H1 (cell line): ENCODE measurements around the gene VIPAS39. TPM values are rescaled to one million over a fixed set of nuclear protein-coding genes. Genes with fewer than 3 reads are reported as not detected.

Experiments
- CTCF ChIA-PET: fragments of 300-600 bp; sonication (Branson Sonifier 250); formaldehyde crosslinking; loops from one replicate; lab custom pipeline; 2021; ENCODE audit not compliant: partially characterized antibody; lab: Charles Lee
- POLR2A ChIA-PET: fragments of 300-600 bp; sonication (Branson Sonifier 250); formaldehyde crosslinking; loops from one replicate; lab custom pipeline; 2021; ENCODE audit warnings: inconsistent platforms; ENCODE audit not compliant: partially characterized antibody; lab: Charles Lee
- DNase-seq, 2 experiments: peaks; one replicate each; pipeline versions ENCODE4 v3.0.0 to v3.0.0-alpha.2; 2010 to 2022; ENCODE audit warnings: low spot score in 2 of 2, low read depth in 1 of 2, mixed read lengths in 1 of 2
- FAIRE-seq: peaks from 2 replicates; lab custom pipeline; 2011; peaks lifted over from hg19 to GRCh38; lab: Jason Lieb, UNC
- H2AFZ ChIP-seq: 2 replicates; pipeline ENCODE4 v1.8.1; 2012; ENCODE audit warnings: low read length, inconsistent platforms
- H2AK5ac ChIP-seq: 2 replicates; pipeline ENCODE4 v1.6.1; 2013; ENCODE audit warnings: low read depth, low read length
- H2BK120ac ChIP-seq: replicated peaks from 2 replicates; pipeline ENCODE3; 2013; ENCODE audit warnings: low read depth, low read length, inconsistent platforms
- H2BK12ac ChIP-seq: 2 replicates; pipeline ENCODE4 v1.6.1; 2013; ENCODE audit warnings: low read depth, low read length
- H2BK15ac ChIP-seq: 2 replicates; pipeline ENCODE4 v1.6.1; 2013; ENCODE audit warnings: low read length
- H2BK20ac ChIP-seq: 2 replicates; pipeline ENCODE4 v1.6.1; 2013; ENCODE audit warnings: low read length
- H2BK5ac ChIP-seq: 2 replicates; pipeline ENCODE4 v1.6.1; 2013; ENCODE audit warnings: low read depth, low read length
- H3K14ac ChIP-seq: 2 replicates; pipeline ENCODE4 v1.6.1; 2013; ENCODE audit warnings: inconsistent platforms; ENCODE audit not compliant: insufficient read length
- H3K18ac ChIP-seq: 2 replicates; pipeline ENCODE4 v1.6.1; 2013; ENCODE audit warnings: low read length; ENCODE audit errors: extremely low read depth
- H3K23ac ChIP-seq: 2 replicates; pipeline ENCODE4 v1.6.1; 2013; ENCODE audit warnings: inconsistent platforms; ENCODE audit not compliant: insufficient read length
- H3K23me2 ChIP-seq: 2 replicates; pipeline ENCODE4 v1.6.1; 2013; ENCODE audit warnings: low read depth, low read length
- H3K27ac ChIP-seq: 2 replicates; pipeline ENCODE4 v1.6.1; 2011; ENCODE audit warnings: low read depth, low read length, inconsistent platforms
- H3K27me3 ChIP-seq, 4 experiments: replicated peaks in 1 of 4; 1 replicate in 1 of 4; 2 replicates in 3 of 4; pipeline versions ENCODE4 v1.6.1 to v1.8.1; 2011 to 2013; ENCODE audit warnings: low read length in 3 of 4, mild to moderate bottlenecking in 3 of 4, inconsistent platforms in 2 of 4, mixed read lengths in 2 of 4, moderate library complexity in 1 of 4; ENCODE audit not compliant: control insufficient read depth in 3 of 4, insufficient read depth in 3 of 4; ENCODE audit errors: extremely low read depth in 1 of 4
- H3K36me3 ChIP-seq, 4 experiments: 2 replicates each; pipeline versions ENCODE4 v1.6.1 to v1.8.1; 2011 to 2013; ENCODE audit warnings: mild to moderate bottlenecking in 4 of 4, low read length in 3 of 4, moderate library complexity in 2 of 4, control low read depth in 1 of 4, inconsistent platforms in 1 of 4; ENCODE audit not compliant: insufficient read depth in 4 of 4, control insufficient read depth in 2 of 4
- H3K4ac ChIP-seq: replicated peaks from 2 replicates; pipeline ENCODE3; 2013; ENCODE audit warnings: low read length, low read depth, mixed read lengths, inconsistent platforms; ENCODE audit not compliant: insufficient read length
- H3K4me1 ChIP-seq, 4 experiments: replicated peaks in 1 of 4; 1 replicate in 1 of 4; 2 replicates in 3 of 4; pipeline versions ENCODE4 v1.6.1 to v1.8.1; 2011 to 2013; ENCODE audit warnings: low read length in 3 of 4, inconsistent platforms in 2 of 4, mixed read lengths in 1 of 4; ENCODE audit not compliant: insufficient read depth in 4 of 4, control insufficient read depth in 3 of 4
- H3K4me2 ChIP-seq, 2 experiments: 2 replicates each; pipeline versions ENCODE4 v1.6.1 to v1.8.1; 2011 to 2013; ENCODE audit warnings: low read depth in 2 of 2, low read length in 2 of 2, control low read depth in 1 of 2, inconsistent platforms in 1 of 2, mild to moderate bottlenecking in 1 of 2; ENCODE audit not compliant: insufficient read depth in 1 of 2
- H3K4me3 ChIP-seq, 4 experiments: fragments of 200-600, 300-600 bp in 1 of 4; sonication (generic), shearing (Covaris generic), sonication (Bioruptor Twin) in 1 of 4; 2 replicates each; pipeline versions ENCODE4 v1.5.1 to v1.8.1; 2011 to 2016; ENCODE audit warnings: low read length in 4 of 4, low read depth in 3 of 4, control low read depth in 2 of 4, inconsistent platforms in 2 of 4, mild to moderate bottlenecking in 2 of 4, mixed read lengths in 1 of 4, moderate library complexity in 1 of 4; ENCODE audit not compliant: insufficient read depth in 2 of 4; ENCODE audit errors: extremely low read depth in 1 of 4
- H3K56ac ChIP-seq: replicated peaks from 2 replicates; pipeline ENCODE3; 2013; ENCODE audit warnings: low read depth, mild to moderate bottlenecking, mixed read lengths, low read length, inconsistent platforms; ENCODE audit not compliant: insufficient read length
- H3K79me1 ChIP-seq: 2 replicates; pipeline ENCODE4 v1.6.1; 2013; ENCODE audit warnings: low read depth, low read length, control low read depth
- H3K79me2 ChIP-seq, 2 experiments: 2 replicates each; pipeline versions ENCODE4 v1.6.1 to v1.8.1; 2012 to 2013; ENCODE audit warnings: low read length in 2 of 2, mild to moderate bottlenecking in 2 of 2, inconsistent platforms in 1 of 2; ENCODE audit not compliant: insufficient read depth in 2 of 2, control insufficient read depth in 1 of 2
- H3K9ac ChIP-seq, 4 experiments: replicated peaks in 1 of 4; 1 replicate in 1 of 4; 2 replicates in 3 of 4; pipeline versions ENCODE4 v1.6.1 to v1.8.1; 2011 to 2013; ENCODE audit warnings: low read depth in 3 of 4, low read length in 3 of 4, control low read depth in 2 of 4, mild to moderate bottlenecking in 2 of 4, moderate library complexity in 2 of 4, inconsistent platforms in 1 of 4; ENCODE audit errors: extremely low read depth in 1 of 4
- H3K9me3 ChIP-seq, 2 experiments: 2 replicates each; pipeline versions ENCODE4 v1.6.1 to v1.8.1; 2012 to 2013; ENCODE audit warnings: mild to moderate bottlenecking in 2 of 2, moderate library complexity in 2 of 2, control low read depth in 1 of 2, inconsistent platforms in 1 of 2, low read depth in 1 of 2, low read length in 1 of 2, mixed read lengths in 1 of 2; ENCODE audit not compliant: insufficient read depth in 2 of 2
- H4K20me1 ChIP-seq, 2 experiments: replicated peaks in 1 of 2; 2 replicates each; pipeline versions ENCODE3 to v1.8.1; 2011 to 2013; ENCODE audit warnings: inconsistent platforms in 2 of 2, low read length in 2 of 2, mild to moderate bottlenecking in 1 of 2; ENCODE audit not compliant: insufficient read depth in 2 of 2, control insufficient read depth in 1 of 2
- H4K5ac ChIP-seq: 2 replicates; pipeline ENCODE4 v1.6.1; 2013; ENCODE audit warnings: low read length, low read depth, mixed read lengths, inconsistent platforms; ENCODE audit not compliant: insufficient read length
- H4K8ac ChIP-seq: 2 replicates; pipeline ENCODE4 v1.8.0; 2013; ENCODE audit warnings: mild to moderate bottlenecking, moderate library complexity, low read length, inconsistent platforms; ENCODE audit not compliant: insufficient read depth; ENCODE audit errors: extremely low read depth
- H4K91ac ChIP-seq: replicated peaks from 2 replicates; pipeline ENCODE3; 2013; ENCODE audit warnings: low read length, mixed read lengths, inconsistent platforms; ENCODE audit not compliant: insufficient read length
- RAD21 ChIP-seq, 2 experiments: IDR thresholded peaks in 1 of 2; conservative IDR thresholded peaks in 1 of 2; 2 replicates each; pipeline ENCODE4 v1.6.1; 2011; ENCODE audit warnings: low read depth in 2 of 2, low read length in 2 of 2, improper control_type of control experiment in 1 of 2, inconsistent platforms in 1 of 2, mild to moderate bottlenecking in 1 of 2, moderate library complexity in 1 of 2
- RBBP5 ChIP-seq: IDR thresholded peaks from 2 replicates; pipeline ENCODE4 v1.7.1; 2012; ENCODE audit warnings: low read depth, mild to moderate bottlenecking, inconsistent platforms, low read length, moderate library complexity, borderline replicate concordance
- SIX5 ChIP-seq: IDR thresholded peaks from 2 replicates; pipeline ENCODE4 v1.6.1; 2011; ENCODE audit warnings: mild to moderate bottlenecking, low read depth, low read length
- WGBS, 2 experiments: shearing (Covaris generic) in 1 of 2; methylation state at CpG; one replicate each; pipeline versions ENCODE4 v1.1.6 to v1.1.7; 2013 to 2015; ENCODE audit warnings: low lambda C conversion rate in 2 of 2, mixed read lengths in 2 of 2, inconsistent platforms in 1 of 2, low coverage in 1 of 2, missing lambda C conversion rate in 1 of 2; ENCODE audit not compliant: insufficient replicate concordance in 2 of 2, insufficient coverage in 1 of 2, insufficient read length in 1 of 2; ENCODE audit errors: extremely low coverage in 1 of 2, missing lambda C conversion rate in 1 of 2; 5-methylcytosine and 5-hydroxymethylcytosine counted together
- polyA plus RNA-seq, 7 experiments: library from polyadenylated mRNA; depleted of rRNA in 3 of 7; stranded (reverse) in 5 of 7; unstranded in 2 of 7; fragments of >200 nt in 5 of 7; fragments of 200-250 nt in 2 of 7; gene quantifications; 1 replicate in 5 of 7; 2 replicates in 1 of 7; 4 replicates in 1 of 7; pipeline versions ENCODE4 v1.2.1 to v1.2.3, GENCODE V29; 2011 to 2013; ENCODE audit warnings: missing spikeins in 2 of 7, mixed read lengths in 2 of 7
- total RNA-seq: library from RNA; stranded (reverse); fragmentation: NEBNext Ultra II Directional; extraction: Animal tissue kit (Norgen Biotek cat#: 25700); gene quantifications from 2 replicates; pipeline ENCODE4 v1.2.1, GENCODE V29; 2021

Gene VIPAS39
- total and polyA plus RNA-seq, 2 of the 8 experiments (the other 6 are each of a cell fraction or from before 2014, with no cell fraction given), result 19.6 to 20.6 TPM

- Histone ChIP-seq H3K4me1 (peaks cover 0 to 7% (median 3%) of the 10 kb centered on the region in 4 experiments; a peak in 4 of 7 replicates), H3K79me2 (no peaks in the 10 kb centered on the region), H3K23ac (no peak overlapping the region), H3K9me3 (no peaks in the 10 kb centered on the region), H2AK5ac (no peak overlapping the region), H3K18ac (no peak overlapping the region), H4K91ac (no peak overlapping the region), H3K14ac (no peak overlapping the region), H3K4me2 (no peak overlapping the region), H2BK120ac (no peak overlapping the region), H4K20me1 (peaks cover 0 to 2% of the 10 kb centered on the region in 2 experiments), H4K5ac (no peak overlapping the region), H4K8ac (no peak overlapping the region), H2AFZ (no peak overlapping the region), H3K27me3 (peaks cover 26 to 37% (median 35%) of the 10 kb centered on the region in 4 experiments), H3K56ac (no peak overlapping the region), H3K27ac (no peak overlapping the region), H3K36me3 (no peaks in the 10 kb centered on the region; a peak in 1 of 8 replicates), H3K79me1 (no peaks in the 10 kb centered on the region), H2BK15ac (no peak overlapping the region), H3K9ac (no peak overlapping the region), H2BK20ac (no peak overlapping the region), H2BK12ac (no peak overlapping the region), H3K4ac (no peak overlapping the region), H2BK5ac (no peak overlapping the region), H3K4me3 (no peak overlapping the region), H3K23me2 (peaks cover 14% of the 10 kb centered on the region; the same call in 1 of the 2 replicates)
- TF ChIP-seq RAD21 (IDR thresholded peaks at IDR 0.05 in 1 of 2, conservative IDR thresholded peaks at IDR 0.05 in 1 of 2; ENCODE audit: low read depth in 2 of 2, low read length in 2 of 2), result no peak
- no peak for TF ChIP-seq RBBP5
- TF ChIP-seq SIX5, result no peak
- DNase-seq, result no peak
- ChIA-PET CTCF (interaction anchor here (0.9 kb wide), 1 partner anchor 117 kb away, joined by 3 read pairs; no protein-coding TSS in a partner anchor), POLR2A (no interaction called here)
- no peak for FAIRE-seq
- WGBS, 2 experiments, result 88% methylated on average over 7 of the region's 7 CpGs; no CpG with 5 or more reads in 1 of the 2 experiments
These were observed 37.9 kb upstream of the VIPAS39 start for GRCh38 chr14:77495334-77495733.
